HCT116 (cell line): Measurements from ENCODE around the gene CD19. TPM values are rescaled to one million over a fixed set of nuclear protein-coding genes. Genes with fewer than 3 reads are reported as not detected.

Source experiments
- ATAC-seq: fragments of 200-7000 bp; cut with Tn5 transposase; 2 replicates; pipeline ENCODE4 v1.9.1; 2020; ENCODE audit warnings: mild to moderate bottlenecking, moderate library complexity
- BruUV-seq: library from RNA; stranded (reverse); fragments of 400-500 nt; replicated peaks from 2 replicates; lab custom pipeline; 2021; lab: Mats Ljungman, UMichigan
- CTCF ChIA-PET: fragments of 300-600 bp; sonication (Branson Sonifier 250); formaldehyde crosslinking; loops from one replicate; lab custom pipeline; 2021; ENCODE audit warnings: antibody characterized with exemption; lab: Charles Lee
- POLR2A ChIA-PET: fragments of 300-600, 350-600 bp; sonication (Branson Sonifier 250); formaldehyde crosslinking; loops from one replicate; lab custom pipeline; 2021; ENCODE audit warnings: antibody characterized with exemption; lab: Charles Lee
- RAD21 ChIA-PET, 2 experiments: fragments of 300-600 bp; sonication (Branson Sonifier 250); formaldehyde crosslinking; loops; one replicate each; lab custom pipeline; 2023; ENCODE audit warnings: low total read pairs in 2 of 2; ENCODE audit not compliant: uncharacterized antibody in 2 of 2, unreplicated experiment in 2 of 2, low non-redundant PET in 1 of 2; lab: Charles Lee
- DNase-seq: peaks from one replicate; pipeline ENCODE4 v3.0.0-alpha.2; 2010; ENCODE audit warnings: low read depth, low spot score
- H2AFZ ChIP-seq: fragments of 200-600 bp; shearing (Covaris generic), sonication (generic); 2 replicates; pipeline ENCODE4 v1.6.1; 2017; ENCODE audit warnings: low read depth, mixed run types, mixed read lengths, antibody characterized with exemption, low read length; ENCODE audit not compliant: poor library complexity, severe bottlenecking
- H3K27ac ChIP-seq: 2 replicates; pipeline ENCODE4 v1.5.1; 2012; ENCODE audit warnings: low read depth, low read length
- H3K27me3 ChIP-seq: fragments of 200-600 bp; sonication (generic); 2 replicates; pipeline ENCODE4 v1.6.1; 2016; ENCODE audit warnings: mixed run types, low read length, mixed read lengths; ENCODE audit not compliant: insufficient read depth
- H3K36me3 ChIP-seq, 2 experiments: fragments of 200-500 bp in 1 of 2; fragments of 200-600 bp in 1 of 2; sonication (Bioruptor generic) in 1 of 2; sonication (generic) in 1 of 2; 2 replicates each; pipeline versions ENCODE4 v1.5.1 to v1.6.1; 2014 to 2016; ENCODE audit warnings: low read length in 2 of 2, inconsistent platforms in 1 of 2, mixed read lengths in 1 of 2, mixed run types in 1 of 2; ENCODE audit not compliant: insufficient read depth in 2 of 2, control insufficient read depth in 1 of 2
- H3K4me1 ChIP-seq, 2 experiments: fragments of 200-600 bp in 1 of 2; sonication (generic) in 1 of 2; 2 replicates each; pipeline versions ENCODE4 v1.5.1 to v1.6.1; 2012 to 2017; ENCODE audit warnings: low read length in 2 of 2, inconsistent platforms in 1 of 2, mild to moderate bottlenecking in 1 of 2, mixed read lengths in 1 of 2, mixed run types in 1 of 2, moderate library complexity in 1 of 2; ENCODE audit not compliant: insufficient read depth in 2 of 2, control insufficient read depth in 1 of 2
- H3K4me2 ChIP-seq: fragments of 200-600 bp; sonication (generic); 2 replicates; pipeline ENCODE4 v1.6.1; 2017; ENCODE audit warnings: mixed run types, low read length, mixed read lengths
- H3K4me3 ChIP-seq, 2 experiments: fragments of 200-600 bp in 1 of 2; sonication (generic) in 1 of 2; replicated peaks in 1 of 2; 2 replicates each; pipeline ENCODE4 v1.5.1; 2011 to 2016; ENCODE audit warnings: low read length in 2 of 2, control low read depth in 1 of 2, low read depth in 1 of 2, mild to moderate bottlenecking in 1 of 2, mixed read lengths in 1 of 2, mixed run types in 1 of 2
- H3K79me2 ChIP-seq: fragments of 200-600 bp; sonication (generic); 2 replicates; pipeline ENCODE4 v1.6.1; 2017; ENCODE audit warnings: mild to moderate bottlenecking, mixed run types, low read length, moderate library complexity, mixed read lengths; ENCODE audit not compliant: insufficient read depth
- H3K9ac ChIP-seq: fragments of 200-600 bp; sonication (generic); 2 replicates; pipeline ENCODE4 v1.6.1; 2016; ENCODE audit warnings: low read length, mixed read lengths
- H3K9me2 ChIP-seq: fragments of 200-600 bp; sonication (generic), shearing (Covaris generic); 2 replicates; pipeline ENCODE4 v1.6.1; 2017; ENCODE audit warnings: mixed run types, mild to moderate bottlenecking, moderate library complexity; ENCODE audit not compliant: insufficient read depth
- H3K9me3 ChIP-seq, 2 experiments: fragments of 200-500 bp in 1 of 2; fragments of 200-600 bp in 1 of 2; sonication (Bioruptor generic) in 1 of 2; sonication (generic) in 1 of 2; 2 replicates each; pipeline ENCODE4 v1.6.1; 2014 to 2017; ENCODE audit warnings: low read length in 2 of 2, mixed read lengths in 2 of 2, inconsistent platforms in 1 of 2, low read depth in 1 of 2, mild to moderate bottlenecking in 1 of 2, mixed run types in 1 of 2, moderate library complexity in 1 of 2; ENCODE audit not compliant: control insufficient read depth in 1 of 2, insufficient read depth in 1 of 2
- H4K20me1 ChIP-seq: fragments of 200-600 bp; sonication (generic), shearing (Covaris generic); 2 replicates; pipeline ENCODE4 v1.6.1; 2017; ENCODE audit warnings: mixed run types, mild to moderate bottlenecking, moderate library complexity; ENCODE audit not compliant: insufficient read depth
- CBX3 ChIP-seq: IDR thresholded peaks from 2 replicates; pipeline ENCODE4 v1.6.1; 2012; ENCODE audit warnings: low read depth
- CEBPB ChIP-seq: IDR thresholded peaks from 2 replicates; pipeline ENCODE4 v1.6.1; 2012; ENCODE audit warnings: low read depth
- EGR1 ChIP-seq: IDR thresholded peaks from 2 replicates; pipeline ENCODE4 v1.6.1; 2012; ENCODE audit warnings: low read depth
- EZH2phosphoT487 ChIP-seq: fragments of 200-600 bp; IDR thresholded peaks from 2 replicates; pipeline ENCODE4 v1.6.1; 2018; ENCODE audit warnings: antibody characterized with exemption, borderline replicate concordance
- JUND ChIP-seq: IDR thresholded peaks from 2 replicates; pipeline ENCODE4 v1.6.1; 2012
- POLR2AphosphoS5 ChIP-seq: IDR thresholded peaks from 2 replicates; pipeline ENCODE4 v1.6.1; 2011; ENCODE audit warnings: mild to moderate bottlenecking, low read depth, low read length, moderate library complexity
- RAD21 ChIP-seq: IDR thresholded peaks from 2 replicates; pipeline ENCODE4 v1.6.1; 2012; ENCODE audit warnings: low read depth, mild to moderate bottlenecking
- SP1 ChIP-seq: IDR thresholded peaks from 2 replicates; pipeline ENCODE4 v1.6.1; 2012; ENCODE audit warnings: low read depth
- YY1 ChIP-seq: IDR thresholded peaks from 2 replicates; pipeline ENCODE4 v1.6.1; 2011; ENCODE audit warnings: low read length, low read depth, moderate library complexity, mild to moderate bottlenecking; ENCODE audit not compliant: insufficient replicate concordance; ENCODE audit errors: extremely low read depth
- ZNF274 ChIP-seq: fragments of 200-500 bp; sonication (Bioruptor generic); IDR thresholded peaks from 2 replicates; pipeline ENCODE4 v1.6.1; 2014; ENCODE audit warnings: mild to moderate bottlenecking, low read depth, low read length, inconsistent platforms
- intact Hi-C: fragments of 100-400 bp; cut with micrococcal nuclease; formaldehyde crosslinking; loops from 2 replicates; pipeline ENCODE4 v1.10.0; 2022
- total RNA-seq: library from RNA; stranded (reverse); gene quantifications from one replicate; pipeline ENCODE4 v1.2.1, GENCODE V29; 2021; ENCODE audit not compliant: unreplicated experiment
- TF ChIP-seq, protein P1 (sequence below): IDR thresholded peaks from 2 replicates; pipeline ENCODE4 v1.6.1; 2012
- TF ChIP-seq, protein P2 (sequence below), 3 experiments: fragments of 200-600 bp in 1 of 3; sonication (generic) in 1 of 3; IDR thresholded peaks in 2 of 3; conservative IDR thresholded peaks in 1 of 3; 2 replicates each; pipeline ENCODE4 v1.5.1; 2012 to 2017; ENCODE audit warnings: low read depth in 2 of 3, low read length in 2 of 3, antibody characterized with exemption in 1 of 3, borderline replicate concordance in 1 of 3, control low read depth in 1 of 3, mild to moderate bottlenecking in 1 of 3, mixed read lengths in 1 of 3, mixed run types in 1 of 3, moderate library complexity in 1 of 3; ENCODE audit not compliant: insufficient read depth in 1 of 3
- TF ChIP-seq, protein P3 (sequence below): IDR thresholded peaks from 2 replicates; pipeline ENCODE4 v1.6.1; 2012; ENCODE audit warnings: low read depth

CD19 gene
- total RNA-seq, 1 experiment from 2014 or later, result 0.27 TPM

DNA sequence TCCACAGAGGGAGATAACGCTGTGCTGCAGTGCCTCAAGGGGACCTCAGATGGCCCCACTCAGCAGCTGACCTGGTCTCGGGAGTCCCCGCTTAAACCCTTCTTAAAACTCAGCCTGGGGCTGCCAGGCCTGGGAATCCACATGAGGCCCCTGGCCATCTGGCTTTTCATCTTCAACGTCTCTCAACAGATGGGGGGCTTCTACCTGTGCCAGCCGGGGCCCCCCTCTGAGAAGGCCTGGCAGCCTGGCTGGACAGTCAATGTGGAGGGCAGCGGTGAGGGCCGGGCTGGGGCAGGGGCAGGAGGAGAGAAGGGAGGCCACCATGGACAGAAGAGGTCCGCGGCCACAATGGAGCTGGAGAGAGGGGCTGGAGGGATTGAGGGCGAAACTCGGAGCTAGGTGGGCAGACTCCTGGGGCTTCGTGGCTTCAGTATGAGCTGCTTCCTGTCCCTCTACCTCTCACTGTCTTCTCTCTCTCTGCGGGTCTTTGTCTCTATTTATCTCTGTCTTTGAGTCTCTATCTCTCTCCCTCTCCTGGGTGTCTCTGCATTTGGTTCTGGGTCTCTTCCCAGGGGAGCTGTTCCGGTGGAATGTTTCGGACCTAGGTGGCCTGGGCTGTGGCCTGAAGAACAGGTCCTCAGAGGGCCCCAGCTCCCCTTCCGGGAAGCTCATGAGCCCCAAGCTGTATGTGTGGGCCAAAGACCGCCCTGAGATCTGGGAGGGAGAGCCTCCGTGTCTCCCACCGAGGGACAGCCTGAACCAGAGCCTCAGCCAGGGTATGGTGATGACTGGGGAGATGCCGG is 769 bp downstream of the CD19 start:
- Histone ChIP-seq H3K9me2 (no peaks in the 10 kb centered on the region), H3K36me3 (no peaks in the 10 kb centered on the region), H2AFZ (no peak overlapping the region), H3K4me2 (no peak overlapping the region), H3K9me3 (no peaks in the 10 kb centered on the region), H3K79me2 (no peaks in the 10 kb centered on the region), H3K4me1 (peaks cover 4 to 19% of the 10 kb centered on the region in 2 experiments; a peak in 3 of 4 replicates), H3K4me3 (no peak overlapping the region), H3K27me3 (no peaks in the 10 kb centered on the region), H3K9ac (no peak overlapping the region), H3K27ac (no peak overlapping the region), H4K20me1 (no peaks in the 10 kb centered on the region)
- RAD21 ChIA-PET, result no interaction called here
- CTCF ChIA-PET, result interaction anchor here (1.5 kb wide), 1 partner anchor 12 kb away, joined by 5 read pairs; no protein-coding TSS in a partner anchor
- DNase-seq (no peak), ATAC-seq (no peak)
- intact Hi-C loops, result no loop called here
- BruUV-seq, result no TSS peak
- POLR2A ChIA-PET, result no interaction called here
- TF ChIP-seq, protein P1, sequence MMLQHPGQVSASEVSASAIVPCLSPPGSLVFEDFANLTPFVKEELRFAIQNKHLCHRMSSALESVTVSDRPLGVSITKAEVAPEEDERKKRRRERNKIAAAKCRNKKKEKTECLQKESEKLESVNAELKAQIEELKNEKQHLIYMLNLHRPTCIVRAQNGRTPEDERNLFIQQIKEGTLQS, result no peak
- TF ChIP-seq CEBPB, result no peak

DNA sequence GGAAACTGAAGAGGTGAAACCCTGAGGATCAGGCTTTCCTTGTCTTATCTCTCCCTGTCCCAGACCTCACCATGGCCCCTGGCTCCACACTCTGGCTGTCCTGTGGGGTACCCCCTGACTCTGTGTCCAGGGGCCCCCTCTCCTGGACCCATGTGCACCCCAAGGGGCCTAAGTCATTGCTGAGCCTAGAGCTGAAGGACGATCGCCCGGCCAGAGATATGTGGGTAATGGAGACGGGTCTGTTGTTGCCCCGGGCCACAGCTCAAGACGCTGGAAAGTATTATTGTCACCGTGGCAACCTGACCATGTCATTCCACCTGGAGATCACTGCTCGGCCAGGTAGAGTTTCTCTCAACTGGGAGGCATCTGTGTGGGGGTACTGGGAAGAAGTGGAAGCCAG is 1.4 kb downstream of the CD19 start:
- no TSS peak for BruUV-seq
- no peak for DNase-seq

More for the DNA sequence above, 1.4 kb downstream of the CD19 start:
- Histone ChIP-seq H4K20me1 (no peaks in the 10 kb centered on the region), H3K79me2 (no peaks in the 10 kb centered on the region), H3K27ac (no peak overlapping the region), H3K9me2 (no peaks in the 10 kb centered on the region), H3K9ac (no peak overlapping the region), H3K4me3 (no peak overlapping the region), H3K9me3 (no peaks in the 10 kb centered on the region), H3K4me1 (peaks cover 4 to 19% of the 10 kb centered on the region in 2 experiments; a peak in 3 of 4 replicates)
- ChIA-PET CTCF (interaction anchor here (1.5 kb wide), 1 partner anchor 12 kb away, joined by 5 read pairs; no protein-coding TSS in a partner anchor), POLR2A (no interaction called here), RAD21 (no interaction called here)
- no peak for ATAC-seq
- intact Hi-C loops, result no loop called here
- TF ChIP-seq POLR2AphosphoS5 (no peak), SP1 (no peak), ZNF274 (no peak), RAD21 (no peak), CBX3 (no peak), EZH2phosphoT487 (no peak), EGR1 (no peak), YY1 (no peak), JUND (no peak)
- TF ChIP-seq, protein P2, sequence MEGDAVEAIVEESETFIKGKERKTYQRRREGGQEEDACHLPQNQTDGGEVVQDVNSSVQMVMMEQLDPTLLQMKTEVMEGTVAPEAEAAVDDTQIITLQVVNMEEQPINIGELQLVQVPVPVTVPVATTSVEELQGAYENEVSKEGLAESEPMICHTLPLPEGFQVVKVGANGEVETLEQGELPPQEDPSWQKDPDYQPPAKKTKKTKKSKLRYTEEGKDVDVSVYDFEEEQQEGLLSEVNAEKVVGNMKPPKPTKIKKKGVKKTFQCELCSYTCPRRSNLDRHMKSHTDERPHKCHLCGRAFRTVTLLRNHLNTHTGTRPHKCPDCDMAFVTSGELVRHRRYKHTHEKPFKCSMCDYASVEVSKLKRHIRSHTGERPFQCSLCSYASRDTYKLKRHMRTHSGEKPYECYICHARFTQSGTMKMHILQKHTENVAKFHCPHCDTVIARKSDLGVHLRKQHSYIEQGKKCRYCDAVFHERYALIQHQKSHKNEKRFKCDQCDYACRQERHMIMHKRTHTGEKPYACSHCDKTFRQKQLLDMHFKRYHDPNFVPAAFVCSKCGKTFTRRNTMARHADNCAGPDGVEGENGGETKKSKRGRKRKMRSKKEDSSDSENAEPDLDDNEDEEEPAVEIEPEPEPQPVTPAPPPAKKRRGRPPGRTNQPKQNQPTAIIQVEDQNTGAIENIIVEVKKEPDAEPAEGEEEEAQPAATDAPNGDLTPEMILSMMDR (IDR thresholded peaks at IDR 0.05 in 2 of 3, conservative IDR thresholded peaks at IDR 0.05 in 1 of 3; ENCODE audit: borderline replicate concordance in 1 of 3, insufficient read depth in 1 of 3, low read depth in 2 of 3, low read length in 2 of 3), result no peak
- TF ChIP-seq, protein P3, sequence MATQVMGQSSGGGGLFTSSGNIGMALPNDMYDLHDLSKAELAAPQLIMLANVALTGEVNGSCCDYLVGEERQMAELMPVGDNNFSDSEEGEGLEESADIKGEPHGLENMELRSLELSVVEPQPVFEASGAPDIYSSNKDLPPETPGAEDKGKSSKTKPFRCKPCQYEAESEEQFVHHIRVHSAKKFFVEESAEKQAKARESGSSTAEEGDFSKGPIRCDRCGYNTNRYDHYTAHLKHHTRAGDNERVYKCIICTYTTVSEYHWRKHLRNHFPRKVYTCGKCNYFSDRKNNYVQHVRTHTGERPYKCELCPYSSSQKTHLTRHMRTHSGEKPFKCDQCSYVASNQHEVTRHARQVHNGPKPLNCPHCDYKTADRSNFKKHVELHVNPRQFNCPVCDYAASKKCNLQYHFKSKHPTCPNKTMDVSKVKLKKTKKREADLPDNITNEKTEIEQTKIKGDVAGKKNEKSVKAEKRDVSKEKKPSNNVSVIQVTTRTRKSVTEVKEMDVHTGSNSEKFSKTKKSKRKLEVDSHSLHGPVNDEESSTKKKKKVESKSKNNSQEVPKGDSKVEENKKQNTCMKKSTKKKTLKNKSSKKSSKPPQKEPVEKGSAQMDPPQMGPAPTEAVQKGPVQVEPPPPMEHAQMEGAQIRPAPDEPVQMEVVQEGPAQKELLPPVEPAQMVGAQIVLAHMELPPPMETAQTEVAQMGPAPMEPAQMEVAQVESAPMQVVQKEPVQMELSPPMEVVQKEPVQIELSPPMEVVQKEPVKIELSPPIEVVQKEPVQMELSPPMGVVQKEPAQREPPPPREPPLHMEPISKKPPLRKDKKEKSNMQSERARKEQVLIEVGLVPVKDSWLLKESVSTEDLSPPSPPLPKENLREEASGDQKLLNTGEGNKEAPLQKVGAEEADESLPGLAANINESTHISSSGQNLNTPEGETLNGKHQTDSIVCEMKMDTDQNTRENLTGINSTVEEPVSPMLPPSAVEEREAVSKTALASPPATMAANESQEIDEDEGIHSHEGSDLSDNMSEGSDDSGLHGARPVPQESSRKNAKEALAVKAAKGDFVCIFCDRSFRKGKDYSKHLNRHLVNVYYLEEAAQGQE, result no peak
- TF ChIP-seq, protein P1, result no peak
- TF ChIP-seq, all 23 proteins: peak for 0
- Histone ChIP-seq H3K36me3 (no peaks in the 10 kb centered on the region), H2AFZ (no peak overlapping the region), H3K27me3 (no peaks in the 10 kb centered on the region), H3K4me2 (no peak overlapping the region)
